ENCODE data around the gene PRR16. TPM values are rescaled to one million over a fixed set of nuclear protein-coding genes. Genes with fewer than 3 reads are reported as not detected.

PRR16 gene
- total RNA-seq, 1 donor from 2014 or later = 0.25 TPM

- Mint-ChIP-seq H3K27me3 (ENCODE audit: unreplicated experiment) (no peaks in the 10 kb centered on the region), H3K36me3 (ENCODE audit: unreplicated experiment) (no peaks in the 10 kb centered on the region), H3K4me1 (ENCODE audit: low read depth, unreplicated experiment) (no peaks in the 10 kb centered on the region), H3K4me3 (ENCODE audit: unreplicated experiment) (no peak overlapping the region), H3K9me3 (ENCODE audit: unreplicated experiment) (no peaks in the 10 kb centered on the region), H3K27ac (ENCODE audit: unreplicated experiment) (no peak overlapping the region)
- DNase-seq = no peak
- TF ChIP-seq CTCF (IDR thresholded peaks at IDR 0.05; ENCODE audit: partially characterized antibody, unreplicated experiment) = no peak
Measured at GRCh38 chr5:120591911-120592310, 127.8 kb downstream of the PRR16 start.

GRCh38 chr5:120599576-120599975 is 135.5 kb downstream of the PRR16 start:
- H3K27me3 Mint-ChIP-seq (ENCODE audit: unreplicated experiment) = no peaks in the 10 kb centered on the region

GRCh38 chr5:120600639-120601038 is 136.5 kb downstream of the PRR16 start:
- no peak for TF ChIP-seq CTCF (IDR thresholded peaks at IDR 0.05; ENCODE audit: partially characterized antibody, unreplicated experiment)
- Mint-ChIP-seq H3K27me3 (ENCODE audit: unreplicated experiment) (no peaks in the 10 kb centered on the region), H3K9me3 (ENCODE audit: unreplicated experiment) (no peaks in the 10 kb centered on the region), H3K27ac (ENCODE audit: unreplicated experiment) (no peak overlapping the region), H3K36me3 (ENCODE audit: unreplicated experiment) (no peaks in the 10 kb centered on the region), H3K4me1 (ENCODE audit: low read depth, unreplicated experiment) (no peaks in the 10 kb centered on the region), H3K4me3 (ENCODE audit: unreplicated experiment) (no peak overlapping the region)
- DNase-seq = no peak

More at GRCh38 chr5:120599576-120599975, 135.5 kb downstream of the PRR16 start:
- H3K9me3 Mint-ChIP-seq (ENCODE audit: unreplicated experiment) = no peaks in the 10 kb centered on the region
- H3K4me3 Mint-ChIP-seq (ENCODE audit: unreplicated experiment) = no peak overlapping the region
- DNase-seq = no peak
- no peaks in the 10 kb centered on the region for H3K36me3 Mint-ChIP-seq (ENCODE audit: unreplicated experiment)
- no peak overlapping the region for H3K27ac Mint-ChIP-seq (ENCODE audit: unreplicated experiment)
- no peaks in the 10 kb centered on the region for H3K4me1 Mint-ChIP-seq (ENCODE audit: low read depth, unreplicated experiment)
- TF ChIP-seq CTCF (IDR thresholded peaks at IDR 0.05; ENCODE audit: partially characterized antibody, unreplicated experiment) = no peak

GRCh38 chr5:120602033-120602432 is 137.9 kb downstream of the PRR16 start:
- Mint-ChIP-seq H3K36me3 (ENCODE audit: unreplicated experiment) (no peaks in the 10 kb centered on the region), H3K9me3 (ENCODE audit: unreplicated experiment) (no peaks in the 10 kb centered on the region), H3K4me3 (ENCODE audit: unreplicated experiment) (no peak overlapping the region), H3K4me1 (ENCODE audit: low read depth, unreplicated experiment) (no peaks in the 10 kb centered on the region), H3K27ac (ENCODE audit: unreplicated experiment) (no peak overlapping the region), H3K27me3 (ENCODE audit: unreplicated experiment) (no peaks in the 10 kb centered on the region)
- no peak for TF ChIP-seq CTCF (IDR thresholded peaks at IDR 0.05; ENCODE audit: partially characterized antibody, unreplicated experiment)
- DNase-seq = no peak

GRCh38 chr5:120604884-120605283 is 140.8 kb downstream of the PRR16 start:
- no peak for DNase-seq
- Mint-ChIP-seq H3K4me1 (ENCODE audit: low read depth, unreplicated experiment) (no peaks in the 10 kb centered on the region), H3K27ac (ENCODE audit: unreplicated experiment) (no peak overlapping the region), H3K36me3 (ENCODE audit: unreplicated experiment) (no peaks in the 10 kb centered on the region), H3K4me3 (ENCODE audit: unreplicated experiment) (no peak overlapping the region), H3K27me3 (ENCODE audit: unreplicated experiment) (no peaks in the 10 kb centered on the region), H3K9me3 (ENCODE audit: unreplicated experiment) (no peaks in the 10 kb centered on the region)
- TF ChIP-seq CTCF (IDR thresholded peaks at IDR 0.05; ENCODE audit: partially characterized antibody, unreplicated experiment) = no peak

All from glutamatergic neuron (in vitro differentiated cells).